SK-N-SH treated with all-trans-retinoic acid at 6 μM for 48 hours (cell line): ENCODE data around the gene RXFP4.

Source experiments
- ATAC-seq: fragments of 200-7000 bp; cut with Tn5 transposase; 3 replicates; pipeline ENCODE4 v1.9.1; 2020; ENCODE audit warnings: mild to moderate bottlenecking, moderate library complexity
- ARNTL ChIP-seq: fragments of 450-650 bp; formaldehyde crosslinking; IDR thresholded peaks from 2 replicates; pipeline ENCODE4 v1.5.0; 2020; ENCODE audit warnings: low read depth, mild to moderate bottlenecking, moderate library complexity, borderline replicate concordance
- BACH2 ChIP-seq: fragments of 250-450 bp; sonication (Bioruptor Pico); IDR thresholded peaks from 2 replicates; pipeline ENCODE4 v1.9.0; 2021; ENCODE audit warnings: mild to moderate bottlenecking, borderline replicate concordance
- CREB5 ChIP-seq: fragments of 250-450 bp; sonication (Bioruptor Pico); IDR thresholded peaks from 2 replicates; pipeline ENCODE4 v1.5.1; 2020; ENCODE audit warnings: low read depth, mild to moderate bottlenecking, moderate library complexity
- CSDC2 ChIP-seq: fragments of 250-450 bp; sonication (Bioruptor Pico); IDR thresholded peaks from 2 replicates; pipeline ENCODE4 v1.5.0; 2020; ENCODE audit warnings: mild to moderate bottlenecking, moderate library complexity
- CSRNP3 ChIP-seq: fragments of 250-450 bp; sonication (Bioruptor Pico); IDR thresholded peaks from 2 replicates; pipeline ENCODE4 v1.5.1; 2021; ENCODE audit warnings: mild to moderate bottlenecking, moderate library complexity
- ESRRG ChIP-seq: fragments of 250-450 bp; sonication (Bioruptor Pico); IDR thresholded peaks from 2 replicates; pipeline ENCODE4 v1.6.1; 2021; ENCODE audit warnings: mild to moderate bottlenecking
- GLIS3 ChIP-seq: fragments of 250-450 bp; sonication (Bioruptor Pico); IDR thresholded peaks from 2 replicates; pipeline ENCODE4 v1.5.0; 2020; ENCODE audit warnings: mild to moderate bottlenecking, moderate library complexity
- ISL1 ChIP-seq: fragments of 250-450 bp; sonication (Bioruptor Pico); IDR thresholded peaks from 2 replicates; pipeline ENCODE4 v2.1.2; 2022; ENCODE audit warnings: mild to moderate bottlenecking, moderate library complexity
- OSR1 ChIP-seq: fragments of 250-450 bp; sonication (Bioruptor Pico); IDR thresholded peaks from 2 replicates; pipeline ENCODE4 v1.8.0; 2022; ENCODE audit warnings: moderate library complexity, mild to moderate bottlenecking, inconsistent platforms
- POU6F1 ChIP-seq: fragments of 250-450 bp; sonication (Bioruptor Pico); IDR thresholded peaks from 2 replicates; pipeline ENCODE4 v1.8.0; 2021; ENCODE audit warnings: low read depth, mild to moderate bottlenecking, moderate library complexity, borderline replicate concordance
- PPARA ChIP-seq: fragments of 250-450 bp; sonication (Bioruptor Pico); IDR thresholded peaks from 2 replicates; pipeline ENCODE4 v1.5.0; 2020; ENCODE audit warnings: mild to moderate bottlenecking, borderline replicate concordance
- RARB ChIP-seq: fragments of 250-450 bp; sonication (Bioruptor Pico); IDR thresholded peaks from 2 replicates; pipeline ENCODE4 v1.8.0; 2021; ENCODE audit warnings: mild to moderate bottlenecking, moderate library complexity
- SNAI2 ChIP-seq: fragments of 250-450 bp; sonication (Bioruptor Pico); IDR thresholded peaks from 2 replicates; pipeline ENCODE4 v1.5.0; 2020; ENCODE audit warnings: mild to moderate bottlenecking, moderate library complexity
- TCF4 ChIP-seq: fragments of 250-450 bp; sonication (Bioruptor Pico); IDR thresholded peaks from 2 replicates; pipeline ENCODE4 v1.8.0; 2021; ENCODE audit warnings: mild to moderate bottlenecking, moderate library complexity, borderline replicate concordance
- TOX ChIP-seq: fragments of 250-450 bp; sonication (Bioruptor Pico); IDR thresholded peaks from 2 replicates; pipeline ENCODE4 v1.8.0; 2021; ENCODE audit warnings: mild to moderate bottlenecking, moderate library complexity, borderline replicate concordance
- TSHZ2 ChIP-seq: fragments of 250-450 bp; sonication (Bioruptor Pico); IDR thresholded peaks from 2 replicates; pipeline ENCODE4 v1.5.0; 2020; ENCODE audit warnings: mild to moderate bottlenecking, moderate library complexity
- ZC3H10 ChIP-seq: fragments of 250-450 bp; sonication (Bioruptor Pico); IDR thresholded peaks from 2 replicates; pipeline ENCODE4 v1.5.1; 2021; ENCODE audit warnings: mild to moderate bottlenecking, moderate library complexity
- ZFP3 ChIP-seq: fragments of 250-450 bp; sonication (Bioruptor Pico); IDR thresholded peaks from 2 replicates; pipeline ENCODE4 v1.5.0; 2020; ENCODE audit warnings: mild to moderate bottlenecking, moderate library complexity
- ZFP30 ChIP-seq: fragments of 450-650 bp; formaldehyde crosslinking; IDR thresholded peaks from 2 replicates; pipeline ENCODE4 v1.5.0; 2022; ENCODE audit warnings: mild to moderate bottlenecking, moderate library complexity
- ZNF565 ChIP-seq: fragments of 450-650 bp; formaldehyde crosslinking; conservative IDR thresholded peaks from 2 replicates; pipeline ENCODE4 v1.5.0; 2020; ENCODE audit warnings: low read depth, mild to moderate bottlenecking, moderate library complexity
- ZNF70 ChIP-seq: fragments of 450-650 bp; formaldehyde crosslinking; IDR thresholded peaks from 2 replicates; pipeline ENCODE4 v1.5.0; 2020; ENCODE audit warnings: mild to moderate bottlenecking, moderate library complexity
- ZNF8 ChIP-seq: fragments of 450-650 bp; formaldehyde crosslinking; IDR thresholded peaks from 2 replicates; pipeline ENCODE4 v1.5.0; 2020; ENCODE audit warnings: mild to moderate bottlenecking, moderate library complexity
- TF ChIP-seq, protein P1 (sequence below): fragments of 250-450 bp; sonication (Bioruptor Pico); IDR thresholded peaks from 2 replicates; pipeline ENCODE4 v1.8.0; 2020; ENCODE audit warnings: mild to moderate bottlenecking, moderate library complexity, borderline replicate concordance

Gene RXFP4

GRCh38 chr1:155900161-155900560, 41.3 kb upstream of the RXFP4 start:
- ATAC-seq: no peak
- no peak for TF ChIP-seq POU6F1 (CRISPR knock-in tag)
- TF ChIP-seq PPARA (CRISPR knock-in tag): no peak
- TF ChIP-seq CSRNP3 (CRISPR knock-in tag): no peak
- TF ChIP-seq TOX (CRISPR knock-in tag): no peak
- TF ChIP-seq OSR1 (CRISPR knock-in tag): no peak
- TF ChIP-seq TCF4: no peak
- no peak for TF ChIP-seq ESRRG (CRISPR knock-in tag)
- TF ChIP-seq, protein P1, sequence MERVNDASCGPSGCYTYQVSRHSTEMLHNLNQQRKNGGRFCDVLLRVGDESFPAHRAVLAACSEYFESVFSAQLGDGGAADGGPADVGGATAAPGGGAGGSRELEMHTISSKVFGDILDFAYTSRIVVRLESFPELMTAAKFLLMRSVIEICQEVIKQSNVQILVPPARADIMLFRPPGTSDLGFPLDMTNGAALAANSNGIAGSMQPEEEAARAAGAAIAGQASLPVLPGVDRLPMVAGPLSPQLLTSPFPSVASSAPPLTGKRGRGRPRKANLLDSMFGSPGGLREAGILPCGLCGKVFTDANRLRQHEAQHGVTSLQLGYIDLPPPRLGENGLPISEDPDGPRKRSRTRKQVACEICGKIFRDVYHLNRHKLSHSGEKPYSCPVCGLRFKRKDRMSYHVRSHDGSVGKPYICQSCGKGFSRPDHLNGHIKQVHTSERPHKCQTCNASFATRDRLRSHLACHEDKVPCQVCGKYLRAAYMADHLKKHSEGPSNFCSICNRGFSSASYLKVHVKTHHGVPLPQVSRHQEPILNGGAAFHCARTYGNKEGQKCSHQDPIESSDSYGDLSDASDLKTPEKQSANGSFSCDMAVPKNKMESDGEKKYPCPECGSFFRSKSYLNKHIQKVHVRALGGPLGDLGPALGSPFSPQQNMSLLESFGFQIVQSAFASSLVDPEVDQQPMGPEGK: no peak
- no peak for TF ChIP-seq GLIS3 (CRISPR knock-in tag)
- TF ChIP-seq ARNTL: no peak
- no peak for TF ChIP-seq RARB
- no peak for TF ChIP-seq CREB5
- TF ChIP-seq ZFP3: no peak
- no peak for TF ChIP-seq ZNF70
- no peak for TF ChIP-seq ZC3H10 (CRISPR knock-in tag)
- no peak for TF ChIP-seq TSHZ2 (CRISPR knock-in tag)

DNA sequence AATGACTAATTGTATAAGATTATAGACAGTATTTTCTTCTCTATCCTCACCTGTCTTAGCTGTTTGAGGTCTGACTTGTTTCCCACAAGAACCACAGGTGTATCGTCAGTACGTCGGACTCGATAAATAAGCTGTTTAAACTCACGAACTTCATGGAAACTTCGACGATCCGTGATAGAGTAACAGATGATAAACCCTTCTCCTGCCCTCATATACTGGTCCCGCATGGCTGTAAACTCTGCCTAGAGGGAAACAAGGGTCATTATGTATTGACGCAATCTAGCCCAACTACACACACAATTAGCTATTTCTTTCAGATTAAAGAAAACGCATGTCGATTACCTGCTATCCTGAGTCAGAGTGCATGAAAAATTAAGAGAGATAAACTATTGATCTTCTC, 37.2 kb upstream of the RXFP4 start:
- TF ChIP-seq ZNF565 (CRISPR knock-in tag) (no peak), TSHZ2 (CRISPR knock-in tag) (no peak), ZNF8 (CRISPR knock-in tag) (no peak), TCF4 (no peak), CSDC2 (CRISPR knock-in tag) (no peak), POU6F1 (CRISPR knock-in tag) (no peak), ZNF70 (no peak), ISL1 (CRISPR knock-in tag) (no peak), OSR1 (CRISPR knock-in tag) (no peak), SNAI2 (CRISPR knock-in tag) (no peak), CSRNP3 (CRISPR knock-in tag) (no peak), ARNTL (no peak), BACH2 (CRISPR knock-in tag) (no peak), ZFP30 (no peak), ZFP3 (no peak), ESRRG (CRISPR knock-in tag) (no peak)
- TF ChIP-seq, all 23 proteins: peak for 0
- no peak for ATAC-seq
